Measurements from ENCODE around the gene TOMM6. TPM values are rescaled to one million over a fixed set of nuclear protein-coding genes. Genes with fewer than 3 reads are reported as not detected.
"Not testable (repeated sequence)": the region's sequence is repeated elsewhere in the genome, so short reads cannot be mapped to it uniquely, and the experiment has no call there.

The TOMM6 gene
- total and polyA plus RNA-seq, 4 donors, result 43.5 to 313 (median 204) TPM

DNA sequence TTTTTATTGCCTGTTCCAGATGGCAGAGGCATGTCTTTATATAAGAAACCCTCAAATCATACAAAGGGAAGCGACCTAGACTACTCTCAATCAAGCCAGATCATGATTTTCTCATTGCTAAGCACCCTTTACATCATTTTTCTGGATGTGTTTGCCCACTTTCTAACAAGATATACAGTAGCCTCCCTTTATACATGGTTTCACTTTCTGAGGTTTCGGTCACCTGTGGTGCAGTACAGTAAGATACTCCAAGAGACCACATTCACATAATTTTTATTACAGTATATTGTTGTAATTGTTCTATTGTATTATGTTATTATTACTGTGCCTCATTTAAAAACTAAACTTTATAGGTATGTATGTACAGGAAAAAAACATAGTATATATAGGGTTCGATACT, 23.6 kb downstream of the TOMM6 start:
- Histone ChIP-seq H3K9ac (ENCODE audit: insufficient read depth in 1 of 2, low read length in 2 of 2) (no peak overlapping the region), H3K4me3 (no peak overlapping the region), H3K9me3 (ENCODE audit: control insufficient read depth in 4 of 4, insufficient read depth in 3 of 4, low read length in 3 of 4) (no peaks in the 10 kb centered on the region), H3K36me3 (ENCODE audit: control insufficient read depth in 4 of 4, insufficient read depth in 4 of 4, low read length in 4 of 4) (peaks cover 0 to 5% (median 3%) of the 10 kb centered on the region in 4 donors), H3K4me1 (ENCODE audit: control insufficient read depth in 5 of 5, insufficient read depth in 5 of 5, low read length in 5 of 5) (peaks cover 0 to 6% (median 0%) of the 10 kb centered on the region in 5 donors), H3K27ac (ENCODE audit: low read depth in 1 of 2, low read length in 1 of 2) (no peak overlapping the region), H3K27me3 (ENCODE audit: control insufficient read depth in 3 of 3, insufficient read depth in 3 of 3, low read length in 2 of 3) (no peaks in the 10 kb centered on the region)
- 93 to 98% methylated on average over 3 of the region's 3 CpGs for WGBS, 2 donors
- no peak for DNase-seq
- no peak for ATAC-seq (ENCODE audit: insufficient read depth, low FRiP score)
- TF ChIP-seq, protein P1, sequence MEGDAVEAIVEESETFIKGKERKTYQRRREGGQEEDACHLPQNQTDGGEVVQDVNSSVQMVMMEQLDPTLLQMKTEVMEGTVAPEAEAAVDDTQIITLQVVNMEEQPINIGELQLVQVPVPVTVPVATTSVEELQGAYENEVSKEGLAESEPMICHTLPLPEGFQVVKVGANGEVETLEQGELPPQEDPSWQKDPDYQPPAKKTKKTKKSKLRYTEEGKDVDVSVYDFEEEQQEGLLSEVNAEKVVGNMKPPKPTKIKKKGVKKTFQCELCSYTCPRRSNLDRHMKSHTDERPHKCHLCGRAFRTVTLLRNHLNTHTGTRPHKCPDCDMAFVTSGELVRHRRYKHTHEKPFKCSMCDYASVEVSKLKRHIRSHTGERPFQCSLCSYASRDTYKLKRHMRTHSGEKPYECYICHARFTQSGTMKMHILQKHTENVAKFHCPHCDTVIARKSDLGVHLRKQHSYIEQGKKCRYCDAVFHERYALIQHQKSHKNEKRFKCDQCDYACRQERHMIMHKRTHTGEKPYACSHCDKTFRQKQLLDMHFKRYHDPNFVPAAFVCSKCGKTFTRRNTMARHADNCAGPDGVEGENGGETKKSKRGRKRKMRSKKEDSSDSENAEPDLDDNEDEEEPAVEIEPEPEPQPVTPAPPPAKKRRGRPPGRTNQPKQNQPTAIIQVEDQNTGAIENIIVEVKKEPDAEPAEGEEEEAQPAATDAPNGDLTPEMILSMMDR (IDR thresholded peaks at IDR 0.05; ENCODE audit: control extremely low read depth, extremely low read depth), result no peak

DNA sequence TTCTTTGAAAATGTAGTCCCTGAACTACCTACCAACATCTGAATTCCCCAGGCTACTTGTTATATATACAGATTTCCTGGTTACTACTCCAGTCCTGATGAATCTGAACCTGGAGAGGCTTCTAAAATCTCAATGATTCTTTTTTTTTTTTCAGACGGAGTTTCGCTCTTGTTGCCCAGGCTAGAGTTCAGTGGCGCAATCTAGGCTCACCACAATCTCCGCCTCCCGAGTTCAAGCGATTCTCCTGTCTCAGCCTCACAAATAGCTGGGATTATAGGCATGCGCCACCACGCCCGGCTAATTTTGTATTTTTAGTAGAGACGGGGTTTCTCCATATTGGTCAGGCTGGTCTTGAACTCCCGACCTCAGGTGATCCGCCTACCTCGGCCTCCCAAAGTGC, 24.5 kb downstream of the TOMM6 start:
- 79 to 92% methylated on average over 11 to 13 of the region's 13 CpGs for WGBS, 2 donors

DNA sequence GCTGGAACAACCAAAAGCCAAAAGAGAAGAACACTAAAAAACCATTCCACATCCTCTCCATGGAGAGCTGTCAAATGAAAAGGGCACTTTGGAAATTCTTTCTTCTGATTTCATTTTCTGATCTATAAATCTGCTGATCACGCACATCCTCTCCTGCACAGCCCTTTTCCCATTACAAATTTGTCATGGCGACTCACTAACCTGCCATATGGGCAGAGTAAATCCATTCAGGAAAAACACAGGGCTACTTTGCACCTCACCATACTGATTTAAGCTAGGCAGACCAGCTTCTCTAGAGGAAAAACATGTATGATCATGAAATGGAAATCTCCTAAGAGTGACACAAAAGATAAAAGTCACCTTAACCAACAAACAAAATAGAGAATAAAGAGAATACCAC, 26.0 kb downstream of the TOMM6 start:
- Histone ChIP-seq H3K4me3 (no peak overlapping the region), H3K9ac (ENCODE audit: insufficient read depth in 1 of 2, low read length in 2 of 2) (no peak overlapping the region), H3K4me1 (ENCODE audit: control insufficient read depth in 5 of 5, insufficient read depth in 5 of 5, low read length in 5 of 5) (peaks cover 0 to 6% (median 0%) of the 10 kb centered on the region in 5 donors), H3K27ac (ENCODE audit: low read depth in 1 of 2, low read length in 1 of 2) (no peak overlapping the region), H3K36me3 (ENCODE audit: control insufficient read depth in 4 of 4, insufficient read depth in 4 of 4, low read length in 4 of 4) (peaks cover 0 to 5% (median 0%) of the 10 kb centered on the region in 4 donors), H3K9me3 (ENCODE audit: control insufficient read depth in 4 of 4, insufficient read depth in 3 of 4, low read length in 3 of 4) (no peaks in the 10 kb centered on the region), H3K27me3 (ENCODE audit: control insufficient read depth in 3 of 3, insufficient read depth in 3 of 3, low read length in 2 of 3) (no peaks in the 10 kb centered on the region)
- 91 to 96% methylated on average over 2 of the region's 2 CpGs for WGBS, 2 donors
- no peak for ATAC-seq (ENCODE audit: insufficient read depth, low FRiP score)
- TF ChIP-seq, protein P1 (IDR thresholded peaks at IDR 0.05; ENCODE audit: control extremely low read depth, extremely low read depth), result no peak
- no peak for DNase-seq

More for the DNA sequence above, 24.5 kb downstream of the TOMM6 start:
- H3K27me3 ChIP-seq (ENCODE audit: control insufficient read depth in 3 of 3, insufficient read depth in 3 of 3, low read length in 2 of 3); H3K4me3 ChIP-seq; H3K9ac ChIP-seq (ENCODE audit: insufficient read depth in 1 of 2, low read length in 2 of 2); H3K27ac ChIP-seq (ENCODE audit: low read depth in 1 of 2, low read length in 1 of 2); H3K4me1 ChIP-seq (ENCODE audit: control insufficient read depth in 5 of 5, insufficient read depth in 5 of 5, low read length in 5 of 5); H3K36me3 ChIP-seq (ENCODE audit: control insufficient read depth in 4 of 4, insufficient read depth in 4 of 4, low read length in 4 of 4); H3K9me3 ChIP-seq (ENCODE audit: control insufficient read depth in 4 of 4, insufficient read depth in 3 of 4, low read length in 3 of 4); ATAC-seq (ENCODE audit: insufficient read depth, low FRiP score); DNase-seq: not testable (repeated sequence)

DNA sequence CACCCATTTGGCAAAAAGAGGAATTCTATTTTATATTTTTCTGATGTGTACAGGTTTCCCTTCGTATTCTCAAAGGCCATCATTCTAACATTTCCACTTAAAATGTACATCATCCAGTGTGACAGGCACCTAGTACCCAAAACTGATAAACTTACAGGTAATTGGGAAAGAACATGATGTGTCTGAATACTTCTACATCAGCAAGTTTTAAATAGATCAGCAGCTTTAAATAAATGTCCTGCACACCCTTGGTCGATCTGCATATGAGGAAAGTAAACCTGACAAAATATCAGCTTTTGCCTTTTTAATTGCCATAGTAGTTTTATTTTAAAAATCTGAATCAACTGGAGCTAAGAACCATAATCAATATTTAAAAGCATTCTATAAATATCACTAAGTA, 26.5 kb downstream of the TOMM6 start:
- Histone ChIP-seq H3K9me3 (ENCODE audit: control insufficient read depth in 4 of 4, insufficient read depth in 3 of 4, low read length in 3 of 4) (no peaks in the 10 kb centered on the region), H3K4me3 (no peak overlapping the region), H3K27me3 (ENCODE audit: control insufficient read depth in 3 of 3, insufficient read depth in 3 of 3, low read length in 2 of 3) (no peaks in the 10 kb centered on the region), H3K36me3 (ENCODE audit: control insufficient read depth in 4 of 4, insufficient read depth in 4 of 4, low read length in 4 of 4) (peaks cover 0 to 5% (median 0%) of the 10 kb centered on the region in 4 donors), H3K27ac (ENCODE audit: low read depth in 1 of 2, low read length in 1 of 2) (no peak overlapping the region), H3K9ac (ENCODE audit: insufficient read depth in 1 of 2, low read length in 2 of 2) (no peak overlapping the region), H3K4me1 (ENCODE audit: control insufficient read depth in 5 of 5, insufficient read depth in 5 of 5, low read length in 5 of 5) (peaks cover 0 to 6% (median 0%) of the 10 kb centered on the region in 5 donors)
- TF ChIP-seq, protein P1 (IDR thresholded peaks at IDR 0.05; ENCODE audit: control extremely low read depth, extremely low read depth), result no peak
- DNase-seq, result no peak
- WGBS, 2 donors, result 89 to 96% methylated on average over 2 of the region's 2 CpGs
- ATAC-seq (ENCODE audit: insufficient read depth, low FRiP score), result no peak

Data from lung (tissue), 12 donors.